Measurements from ENCODE around the gene GNB1.
A peak's percentile ranks its signal among the peaks of the same experiment; 100 is the strongest.

The GNB1 gene

DNA sequence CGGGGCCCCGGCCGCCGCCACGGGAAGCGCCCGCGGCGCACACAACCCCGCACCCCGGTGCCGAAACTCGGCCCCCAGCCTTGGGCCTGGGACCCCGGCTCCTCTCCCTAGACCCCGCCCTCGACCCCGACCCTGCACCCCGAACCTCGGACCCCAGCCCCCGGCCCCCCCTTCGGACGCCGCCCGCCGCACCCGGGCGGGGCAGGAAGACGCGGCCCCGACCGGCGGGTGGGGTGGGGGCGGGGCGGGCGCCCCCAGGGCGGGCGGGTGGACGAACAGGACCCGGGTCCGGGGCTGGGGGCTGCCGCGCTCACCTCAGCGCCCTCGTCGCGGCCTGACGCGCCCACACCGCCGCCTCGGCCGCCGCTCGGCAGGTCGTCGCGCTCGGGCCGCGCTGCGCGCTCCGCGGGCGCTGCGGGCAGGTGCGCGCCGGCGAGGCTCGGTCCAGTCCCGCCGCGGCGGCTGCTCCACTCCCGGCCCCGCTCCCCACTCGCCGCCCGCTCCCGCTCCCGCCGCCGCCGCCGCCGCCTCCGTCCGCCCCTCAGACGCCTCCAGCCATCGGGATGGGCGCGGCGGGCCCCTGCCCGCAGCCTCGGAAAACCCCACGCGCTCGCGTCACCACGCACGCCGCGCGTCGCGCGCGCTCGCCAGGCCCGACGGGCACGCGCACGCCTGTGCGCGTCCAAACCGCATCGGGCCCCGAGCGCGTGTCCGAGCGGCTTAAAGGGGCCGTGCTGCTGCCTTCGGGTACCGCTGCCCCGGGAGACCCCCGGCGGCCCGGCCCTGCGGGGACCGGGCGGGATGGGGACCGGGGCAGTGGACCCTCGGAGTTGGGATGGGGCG, at the start of gene GNB1:
TSS of gene GNB1 (minus strand) at position 582 of the 843 bp plus-strand sequence. CDS start 65,634 bp downstream, outside the sequence.
- ChIA-PET POLR2A (interaction anchor here (1.5 kb wide), 1 partner anchor 11 kb away, joined by 5 read pairs; no protein-coding TSS in a partner anchor), CTCF (no interaction called here)
- TF ChIP-seq FOXM1 (IDR thresholded peaks at IDR 0.05; ENCODE audit: borderline replicate concordance) (peak; percentile 19; the same call in 1 of the 2 replicates), ELF4 (IDR thresholded peaks at IDR 0.05) (no peak), ARNT (IDR thresholded peaks at IDR 0.05) (0 out of 2 replicates have a peak, but pooled peaks have one; percentile 16)
- DNase-seq (ENCODE audit: extremely low spot score) = peak; percentile 94

GRCh38 chr1:1940123-1940425, 49.2 kb upstream of the GNB1 start:
- no peak for DNase-seq (ENCODE audit: extremely low spot score)
- TF ChIP-seq NFRKB (IDR thresholded peaks at IDR 0.05) (no peak), CTBP1 (IDR thresholded peaks at IDR 0.05; ENCODE audit: borderline replicate concordance) (no peak), FOXK2 (IDR thresholded peaks at IDR 0.05) (no peak), LEF1 (IDR thresholded peaks at IDR 0.05; ENCODE audit: borderline replicate concordance) (no peak), FOXM1 (IDR thresholded peaks at IDR 0.05; ENCODE audit: borderline replicate concordance) (no peak), FOXA1 (IDR thresholded peaks at IDR 0.05) (no peak), BHLHE40 (IDR thresholded peaks at IDR 0.05; ENCODE audit: borderline replicate concordance) (no peak), ELF4 (IDR thresholded peaks at IDR 0.05) (no peak)
- TF ChIP-seq, protein P1, sequence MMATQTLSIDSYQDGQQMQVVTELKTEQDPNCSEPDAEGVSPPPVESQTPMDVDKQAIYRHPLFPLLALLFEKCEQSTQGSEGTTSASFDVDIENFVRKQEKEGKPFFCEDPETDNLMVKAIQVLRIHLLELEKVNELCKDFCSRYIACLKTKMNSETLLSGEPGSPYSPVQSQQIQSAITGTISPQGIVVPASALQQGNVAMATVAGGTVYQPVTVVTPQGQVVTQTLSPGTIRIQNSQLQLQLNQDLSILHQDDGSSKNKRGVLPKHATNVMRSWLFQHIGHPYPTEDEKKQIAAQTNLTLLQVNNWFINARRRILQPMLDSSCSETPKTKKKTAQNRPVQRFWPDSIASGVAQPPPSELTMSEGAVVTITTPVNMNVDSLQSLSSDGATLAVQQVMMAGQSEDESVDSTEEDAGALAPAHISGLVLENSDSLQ (IDR thresholded peaks at IDR 0.05) = no peak
- ChIA-PET CTCF (interaction anchor here (1.8 kb wide), 1 partner anchor 104 kb away, joined by 10 read pairs; no protein-coding TSS in a partner anchor), POLR2A (no interaction called here)

DNA sequence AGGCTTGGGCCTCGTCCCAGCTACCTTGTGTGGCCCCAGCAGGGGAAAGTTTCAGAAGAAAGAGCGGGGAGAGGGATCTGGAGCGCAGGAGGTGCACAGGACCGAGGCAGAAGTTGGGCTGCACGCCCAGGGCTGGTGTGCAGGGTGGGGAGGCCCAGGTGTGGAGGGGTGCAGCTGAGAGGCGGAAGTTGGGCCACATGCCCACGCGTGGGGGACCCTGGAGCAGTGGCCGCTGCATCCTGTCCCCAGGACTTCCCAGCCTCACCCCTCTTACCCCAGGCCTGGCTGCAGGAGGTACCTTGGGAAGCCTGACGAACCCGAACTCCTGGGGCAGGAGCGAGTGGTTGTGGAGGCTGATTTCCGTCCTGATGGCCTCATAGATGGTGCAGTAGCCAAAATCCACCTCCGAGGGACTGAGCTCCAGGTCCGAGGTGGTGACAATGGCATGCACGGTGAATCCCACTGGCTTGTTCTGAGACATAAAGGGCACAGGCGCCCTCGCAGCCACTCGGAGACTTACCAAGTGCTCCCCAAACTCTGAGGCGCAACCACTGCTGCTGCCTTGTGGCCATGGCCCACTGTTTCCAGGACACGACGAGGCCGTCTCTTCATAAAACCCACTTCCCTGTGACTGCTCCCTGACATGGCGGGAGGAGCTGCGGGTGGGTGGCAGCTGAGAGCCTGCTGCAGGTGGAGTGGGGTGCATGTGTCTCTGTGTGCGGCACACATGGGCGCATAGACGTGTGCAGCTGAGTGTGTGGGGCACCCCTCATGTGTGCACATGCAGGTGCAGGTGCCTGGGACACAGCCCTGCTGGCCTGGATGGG, 48.6 kb upstream of the GNB1 start:
- CTCF ChIA-PET = interaction anchor here (1.8 kb wide), 1 partner anchor 105 kb away, joined by 10 read pairs; no protein-coding TSS in a partner anchor
- DNase-seq (ENCODE audit: extremely low spot score) = no peak
- no peak for TF ChIP-seq TARDBP (IDR thresholded peaks at IDR 0.05)
- TF ChIP-seq SUZ12 (IDR thresholded peaks at IDR 0.05) = no peak
- TF ChIP-seq ARNT (IDR thresholded peaks at IDR 0.05) = no peak
- TF ChIP-seq FOXA1 (IDR thresholded peaks at IDR 0.05) = no peak
- TF ChIP-seq ZNF384 (IDR thresholded peaks at IDR 0.05) = no peak
- TF ChIP-seq FOXK2 (IDR thresholded peaks at IDR 0.05) = no peak
- TF ChIP-seq HDGF (IDR thresholded peaks at IDR 0.05; ENCODE audit: borderline replicate concordance) = no peak
- TF ChIP-seq, protein P1 (IDR thresholded peaks at IDR 0.05) = no peak
- no peak for TF ChIP-seq FOXM1 (IDR thresholded peaks at IDR 0.05; ENCODE audit: borderline replicate concordance)
- no peak for TF ChIP-seq L3MBTL2 (conservative IDR thresholded peaks at IDR 0.05)
- TF ChIP-seq BHLHE40 (IDR thresholded peaks at IDR 0.05; ENCODE audit: borderline replicate concordance) = no peak
- no peak for TF ChIP-seq ELF4 (IDR thresholded peaks at IDR 0.05)
- no peak for TF ChIP-seq LEF1 (IDR thresholded peaks at IDR 0.05; ENCODE audit: borderline replicate concordance)
- no peak for TF ChIP-seq SP1 (IDR thresholded peaks at IDR 0.05)
- TF ChIP-seq CTBP1 (IDR thresholded peaks at IDR 0.05; ENCODE audit: borderline replicate concordance) = no peak
- TF ChIP-seq NFRKB (IDR thresholded peaks at IDR 0.05) = no peak
- POLR2A ChIA-PET = no interaction called here

DNA sequence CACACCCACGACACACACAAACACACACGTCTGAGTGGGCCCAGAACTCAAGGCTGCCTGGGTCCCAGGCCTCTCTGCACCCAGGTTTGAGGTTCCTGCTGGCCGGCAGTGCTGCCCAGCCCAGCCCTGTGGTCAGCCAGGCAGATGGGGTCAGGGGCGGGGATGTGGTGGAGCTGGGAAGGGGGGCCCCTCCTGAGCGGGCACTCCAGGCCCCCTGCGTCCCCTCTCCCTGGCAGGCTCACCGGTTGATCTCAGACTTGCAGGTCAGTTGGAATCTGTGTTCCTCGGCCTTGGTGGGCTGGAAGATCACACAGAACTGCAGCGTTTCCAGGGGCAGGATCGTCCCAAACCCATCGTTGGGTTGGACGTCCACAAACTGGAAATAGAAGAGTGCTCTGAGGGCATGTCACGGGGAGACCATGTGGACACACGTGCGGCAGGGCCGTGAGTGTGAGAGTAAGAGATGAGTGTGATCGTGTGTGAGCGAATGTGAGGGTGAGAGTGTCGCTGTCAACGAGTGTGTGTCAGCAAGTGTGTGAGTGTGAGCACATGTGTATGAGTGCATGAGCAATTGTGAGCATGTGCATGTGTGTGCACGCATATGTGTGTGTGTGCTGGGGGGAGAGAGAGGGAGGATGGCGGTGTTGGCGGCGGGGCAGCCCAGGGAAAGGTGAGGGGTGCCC, 47.9 kb upstream of the GNB1 start:
- no peak for TF ChIP-seq TARDBP (IDR thresholded peaks at IDR 0.05)
- TF ChIP-seq FOXA1 (IDR thresholded peaks at IDR 0.05) = no peak
- no peak for TF ChIP-seq CTBP1 (IDR thresholded peaks at IDR 0.05; ENCODE audit: borderline replicate concordance)
- no peak for TF ChIP-seq SP1 (IDR thresholded peaks at IDR 0.05)
- TF ChIP-seq FOXK2 (IDR thresholded peaks at IDR 0.05) = no peak
- TF ChIP-seq SUZ12 (IDR thresholded peaks at IDR 0.05) = no peak
- no peak for TF ChIP-seq ELF4 (IDR thresholded peaks at IDR 0.05)
- TF ChIP-seq HDGF (IDR thresholded peaks at IDR 0.05; ENCODE audit: borderline replicate concordance) = no peak
- TF ChIP-seq ARNT (IDR thresholded peaks at IDR 0.05) = no peak
- TF ChIP-seq NFRKB (IDR thresholded peaks at IDR 0.05) = no peak
- no peak for TF ChIP-seq BHLHE40 (IDR thresholded peaks at IDR 0.05; ENCODE audit: borderline replicate concordance)
- TF ChIP-seq FOXM1 (IDR thresholded peaks at IDR 0.05; ENCODE audit: borderline replicate concordance) = no peak
- TF ChIP-seq L3MBTL2 (conservative IDR thresholded peaks at IDR 0.05) = no peak
- no peak for TF ChIP-seq ZNF384 (IDR thresholded peaks at IDR 0.05)
- no peak for TF ChIP-seq LEF1 (IDR thresholded peaks at IDR 0.05; ENCODE audit: borderline replicate concordance)
- TF ChIP-seq, protein P1 (IDR thresholded peaks at IDR 0.05) = no peak
- ChIA-PET CTCF (no interaction called here), POLR2A (no interaction called here)
- no peak for DNase-seq (ENCODE audit: extremely low spot score)

DNA sequence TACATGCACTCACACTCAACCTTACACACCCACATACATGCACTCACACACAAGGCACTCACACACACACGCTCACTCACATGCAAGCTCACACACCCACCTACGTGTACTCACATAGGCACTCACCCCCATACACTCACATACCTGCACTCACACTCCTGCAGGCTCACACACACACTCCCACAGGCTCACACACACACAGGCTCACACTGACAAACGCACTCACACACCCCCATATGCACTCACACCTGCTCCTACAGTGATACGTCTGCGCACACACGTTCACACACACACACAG, 47.3 kb upstream of the GNB1 start:
- no peak for TF ChIP-seq SUZ12 (IDR thresholded peaks at IDR 0.05)
- TF ChIP-seq, protein P1 (IDR thresholded peaks at IDR 0.05) = no peak
- no peak for TF ChIP-seq L3MBTL2 (conservative IDR thresholded peaks at IDR 0.05)
- TF ChIP-seq BHLHE40 (IDR thresholded peaks at IDR 0.05; ENCODE audit: borderline replicate concordance) = no peak
- TF ChIP-seq FOXK2 (IDR thresholded peaks at IDR 0.05) = no peak
- no peak for TF ChIP-seq ELF4 (IDR thresholded peaks at IDR 0.05)
- TF ChIP-seq ZNF384 (IDR thresholded peaks at IDR 0.05) = no peak
- no peak for TF ChIP-seq NFRKB (IDR thresholded peaks at IDR 0.05)
- no peak for TF ChIP-seq CTBP1 (IDR thresholded peaks at IDR 0.05; ENCODE audit: borderline replicate concordance)
- no peak for TF ChIP-seq FOXM1 (IDR thresholded peaks at IDR 0.05; ENCODE audit: borderline replicate concordance)
- no peak for DNase-seq (ENCODE audit: extremely low spot score)
- ChIA-PET POLR2A (no interaction called here), CTCF (no interaction called here)
